ENCODE data around the gene SRMS. TPM values are rescaled to one million over a fixed set of nuclear protein-coding genes. Genes with fewer than 3 reads are reported as not detected.

Gene SRMS, protein sequence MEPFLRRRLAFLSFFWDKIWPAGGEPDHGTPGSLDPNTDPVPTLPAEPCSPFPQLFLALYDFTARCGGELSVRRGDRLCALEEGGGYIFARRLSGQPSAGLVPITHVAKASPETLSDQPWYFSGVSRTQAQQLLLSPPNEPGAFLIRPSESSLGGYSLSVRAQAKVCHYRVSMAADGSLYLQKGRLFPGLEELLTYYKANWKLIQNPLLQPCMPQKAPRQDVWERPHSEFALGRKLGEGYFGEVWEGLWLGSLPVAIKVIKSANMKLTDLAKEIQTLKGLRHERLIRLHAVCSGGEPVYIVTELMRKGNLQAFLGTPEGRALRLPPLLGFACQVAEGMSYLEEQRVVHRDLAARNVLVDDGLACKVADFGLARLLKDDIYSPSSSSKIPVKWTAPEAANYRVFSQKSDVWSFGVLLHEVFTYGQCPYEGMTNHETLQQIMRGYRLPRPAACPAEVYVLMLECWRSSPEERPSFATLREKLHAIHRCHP
- not detected for total RNA-seq
- long read RNA-seq = 0 reads

DNA sequence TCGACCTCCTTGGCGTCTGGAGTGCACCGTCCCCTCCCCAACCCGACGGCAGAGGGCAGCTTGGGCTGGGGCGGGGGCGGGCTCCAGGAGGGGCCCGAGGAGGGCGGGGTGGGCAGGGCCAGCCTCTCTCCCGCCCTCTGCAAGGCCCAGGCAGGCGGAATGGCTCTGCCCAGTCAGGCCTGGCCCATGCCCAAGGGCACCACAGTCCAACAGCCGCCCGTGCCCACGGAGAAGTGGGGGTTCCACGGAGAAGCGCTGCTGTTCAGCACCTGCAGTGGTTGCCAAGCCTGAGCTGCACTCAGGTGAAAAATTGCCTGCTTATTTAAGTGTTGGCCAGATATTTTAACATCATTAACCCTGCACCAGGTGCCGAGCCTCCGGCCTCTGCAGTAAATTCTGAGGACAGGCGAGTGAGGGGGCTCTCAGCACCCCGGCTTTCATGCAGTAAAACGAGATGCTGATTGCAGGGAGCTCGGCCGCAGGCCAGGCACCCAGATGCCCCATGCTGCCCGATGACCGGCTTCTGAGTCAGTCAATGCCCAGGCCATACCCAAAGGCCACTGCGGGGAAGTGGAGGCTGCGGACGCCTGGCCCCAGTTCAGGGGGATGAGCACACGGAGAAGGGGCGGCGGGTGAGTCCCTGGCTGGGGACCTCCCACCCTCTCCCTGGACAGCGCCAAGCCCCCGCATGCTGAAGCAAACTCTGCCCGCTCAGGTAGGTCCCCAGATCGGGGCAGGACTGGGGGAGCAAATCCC, at the start of gene SRMS:
SRMS (minus strand) TSS at position 25 of the 756 bp plus-strand sequence. CDS start 286 bp downstream, outside the sequence.
- DNase-seq (ENCODE audit: low spot score) = no peak
- intact Hi-C loops (cut with DNase I) = no loop called here

DNA sequence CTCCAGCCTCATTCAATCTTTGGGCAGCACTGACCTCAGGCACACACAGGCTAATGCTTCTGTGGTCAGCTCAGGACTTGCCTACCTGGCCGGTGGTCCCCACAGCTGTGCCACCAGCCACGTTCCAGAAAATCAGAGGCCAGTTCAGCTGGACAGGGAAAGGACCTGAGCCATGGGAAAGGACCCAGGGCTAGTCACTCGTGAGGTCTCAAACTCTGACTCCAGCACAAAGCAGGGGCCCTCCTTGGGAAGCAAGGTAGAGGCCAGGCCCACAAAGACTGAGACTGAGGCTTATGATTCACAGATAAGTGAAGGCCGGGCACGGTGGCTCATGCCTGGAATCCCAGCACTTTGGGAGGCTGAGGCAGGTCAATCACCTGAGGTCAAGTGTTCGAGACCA, 48.9 kb upstream of the SRMS start:
- intact Hi-C loops (cut with DNase I) = no loop called here
- DNase-seq (ENCODE audit: low spot score) = no peak

DNA sequence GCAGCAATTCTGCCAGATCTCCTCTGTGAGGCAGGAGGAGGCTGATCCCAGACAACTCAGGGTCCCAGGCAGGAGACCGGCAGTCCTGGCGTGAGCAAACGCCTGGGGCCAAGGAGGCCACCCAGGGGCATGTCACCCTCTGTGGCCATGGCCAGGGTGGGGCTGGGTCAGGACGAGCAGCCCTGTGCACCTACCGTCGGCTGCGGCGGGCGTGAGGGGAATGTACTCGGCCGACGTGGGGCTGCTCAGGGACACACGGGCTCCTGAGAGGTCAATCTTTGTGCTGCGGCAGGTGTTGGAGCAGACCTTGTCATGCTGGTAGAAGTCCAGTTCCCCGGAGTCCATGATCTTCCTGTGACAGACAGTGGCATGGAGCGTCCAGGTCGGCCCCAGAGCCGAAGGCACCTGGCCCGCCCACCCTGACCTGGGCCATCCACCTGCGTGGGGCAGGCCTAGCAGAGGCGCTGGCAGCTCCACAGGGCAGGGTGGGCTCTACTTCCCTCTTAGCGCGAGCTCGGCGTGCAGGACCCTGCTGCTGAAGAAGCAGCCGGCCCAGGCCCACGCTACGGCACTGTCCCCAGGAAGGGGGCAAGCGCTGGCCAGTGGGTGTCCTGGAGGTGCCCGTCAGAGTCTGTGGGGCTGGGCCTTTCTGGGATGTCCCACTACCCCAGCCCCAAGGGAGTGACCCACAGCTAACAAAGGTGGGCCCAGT, 48.0 kb upstream of the SRMS start:
- intact Hi-C loops (cut with DNase I) = no loop called here

DNA sequence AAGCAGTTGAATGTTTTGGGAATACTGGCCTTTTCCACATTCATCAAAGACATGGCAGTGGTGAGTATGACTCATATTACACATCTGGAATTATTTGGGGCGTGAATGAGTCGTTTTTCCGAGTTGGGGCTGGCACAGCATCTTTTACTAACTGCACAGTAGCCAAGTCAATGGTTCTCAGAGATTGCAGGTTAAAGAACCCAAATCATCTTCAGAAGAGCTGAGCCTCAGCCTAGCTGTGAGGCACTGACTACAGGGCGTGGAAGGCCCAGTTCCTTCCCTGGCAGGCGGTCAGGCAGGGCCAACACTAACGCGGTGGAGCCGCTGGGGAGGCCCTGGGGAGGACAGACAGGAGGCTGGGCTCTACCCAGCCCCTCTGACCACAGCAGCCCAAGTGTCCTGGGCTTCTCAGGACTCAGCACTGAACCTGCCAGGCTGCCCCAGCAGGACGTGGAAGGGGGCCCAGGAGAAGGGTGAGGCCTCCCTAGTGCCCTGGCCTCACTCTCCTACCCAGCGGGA, 46.6 kb upstream of the SRMS start:
- no peak for DNase-seq (ENCODE audit: low spot score)
- intact Hi-C loops (cut with DNase I) = no loop called here

More for the DNA sequence above, 48.0 kb upstream of the SRMS start:
- DNase-seq (ENCODE audit: low spot score) = no peak

DNA sequence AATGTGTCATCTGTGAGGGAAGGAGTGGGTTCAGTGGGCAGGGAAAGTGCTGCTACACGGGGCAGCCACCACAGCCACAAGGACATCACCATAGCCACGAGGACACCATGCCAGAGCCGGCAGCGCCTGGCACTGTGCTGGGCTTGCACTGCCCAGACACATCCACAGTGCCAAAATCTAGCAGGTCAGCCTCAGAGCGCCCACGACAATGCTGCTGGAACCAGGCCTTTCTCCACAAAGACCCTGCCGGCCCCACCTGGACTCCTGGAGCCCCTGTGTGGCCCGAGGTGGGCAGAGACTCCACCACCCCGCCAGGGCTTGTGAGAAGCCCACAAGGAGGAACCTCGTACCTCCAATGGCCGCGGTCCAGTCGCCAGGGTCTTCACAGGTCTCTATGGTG, 45.1 kb upstream of the SRMS start:
- intact Hi-C loops (cut with DNase I) = no loop called here
- no peak for DNase-seq (ENCODE audit: low spot score)

DNA sequence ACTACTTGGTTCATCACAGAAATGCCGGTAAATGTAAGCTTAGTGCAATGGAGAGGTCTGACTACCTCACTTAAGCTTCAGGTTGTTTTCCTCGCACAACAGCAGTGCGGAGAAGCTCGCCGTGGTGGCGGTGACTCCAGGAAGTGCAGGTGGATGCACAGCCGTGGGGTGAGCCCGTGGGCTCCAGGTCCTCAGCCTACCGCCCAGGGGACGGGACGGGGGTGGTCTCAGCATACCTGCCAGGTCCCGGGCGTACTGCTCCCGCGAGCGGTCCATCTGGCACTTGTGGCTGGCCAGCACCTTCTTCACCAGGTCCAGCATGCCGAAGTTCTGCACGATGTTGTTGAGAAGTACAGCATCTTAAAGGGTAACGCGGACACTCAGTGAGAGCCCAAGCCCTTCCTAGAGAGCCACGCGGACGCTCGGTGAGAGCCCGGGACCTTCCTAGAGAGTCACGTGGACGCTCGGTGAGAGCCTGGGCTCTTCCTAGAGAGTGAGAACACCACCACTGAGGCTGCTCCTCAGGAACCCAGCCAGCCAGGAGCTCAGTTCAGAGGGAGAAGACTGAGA, 44.3 kb upstream of the SRMS start:
- no peak for DNase-seq (ENCODE audit: low spot score)

DNA sequence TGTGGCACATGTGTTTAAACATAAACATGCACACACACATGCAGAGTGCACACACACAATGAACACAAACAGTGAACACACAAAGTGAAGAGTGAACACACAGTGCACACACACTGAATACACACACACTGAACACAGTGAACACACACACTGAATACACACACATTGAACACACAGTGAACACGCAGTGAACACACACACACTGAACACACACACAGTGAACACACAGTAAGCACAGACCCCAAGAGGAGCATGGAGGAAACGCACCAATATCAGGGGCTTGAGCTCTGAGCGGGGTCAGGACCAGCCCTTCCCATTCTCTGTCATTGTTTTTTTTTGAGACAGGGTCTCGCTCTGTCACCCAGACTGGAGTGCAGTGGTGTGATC, 43.6 kb upstream of the SRMS start:
- intact Hi-C loops (cut with DNase I) = no loop called here

More for the DNA sequence above, 44.3 kb upstream of the SRMS start:
- intact Hi-C loops (cut with DNase I) = no loop called here

DNA sequence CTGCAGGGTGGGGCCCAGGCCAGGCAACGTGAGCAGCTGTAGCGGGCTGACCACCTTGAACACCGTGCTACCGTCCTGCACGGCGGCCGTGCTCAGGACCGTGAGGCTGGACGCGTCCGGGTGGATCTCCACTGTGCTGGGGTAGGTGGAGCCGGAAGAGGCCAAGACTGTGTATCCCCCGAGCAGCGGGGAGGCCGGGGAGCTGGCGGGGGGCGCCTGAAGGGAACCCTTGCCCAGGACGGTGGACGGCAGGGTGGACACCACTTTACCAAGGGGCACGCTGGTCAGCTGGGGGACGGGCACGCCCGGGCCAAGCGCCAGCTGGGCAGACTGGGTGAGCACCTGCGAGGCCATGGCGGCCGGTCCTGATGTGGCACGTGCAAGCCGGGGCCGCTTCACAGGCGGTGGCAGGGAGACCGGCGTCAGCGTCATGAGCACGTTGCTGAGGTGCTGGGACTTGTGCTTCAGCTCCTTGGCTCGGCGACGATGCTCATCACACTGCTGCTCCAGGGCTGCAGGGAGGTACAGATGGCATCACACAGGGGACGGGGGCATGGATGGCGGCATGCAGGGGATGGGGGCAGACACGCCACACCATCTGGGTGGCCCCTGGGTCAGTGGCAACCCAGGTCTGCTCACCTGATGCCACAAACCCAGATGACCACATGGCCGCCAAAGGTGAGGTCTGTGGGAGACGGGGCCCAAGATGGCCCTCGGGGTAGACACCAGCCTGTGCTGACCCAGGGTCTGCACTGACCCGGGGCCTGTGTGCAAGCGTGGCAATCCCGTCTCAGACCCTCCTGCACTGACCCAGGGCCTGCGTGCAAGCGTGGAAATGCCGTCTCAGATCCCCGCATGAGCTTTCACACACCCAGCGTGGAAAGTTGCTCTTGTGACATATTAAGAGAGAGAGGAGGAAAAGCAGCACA, 42.9 kb upstream of the SRMS start:
- intact Hi-C loops (cut with DNase I) = no loop called here

More for the DNA sequence above, 43.6 kb upstream of the SRMS start:
- no peak for DNase-seq (ENCODE audit: low spot score)

DNA sequence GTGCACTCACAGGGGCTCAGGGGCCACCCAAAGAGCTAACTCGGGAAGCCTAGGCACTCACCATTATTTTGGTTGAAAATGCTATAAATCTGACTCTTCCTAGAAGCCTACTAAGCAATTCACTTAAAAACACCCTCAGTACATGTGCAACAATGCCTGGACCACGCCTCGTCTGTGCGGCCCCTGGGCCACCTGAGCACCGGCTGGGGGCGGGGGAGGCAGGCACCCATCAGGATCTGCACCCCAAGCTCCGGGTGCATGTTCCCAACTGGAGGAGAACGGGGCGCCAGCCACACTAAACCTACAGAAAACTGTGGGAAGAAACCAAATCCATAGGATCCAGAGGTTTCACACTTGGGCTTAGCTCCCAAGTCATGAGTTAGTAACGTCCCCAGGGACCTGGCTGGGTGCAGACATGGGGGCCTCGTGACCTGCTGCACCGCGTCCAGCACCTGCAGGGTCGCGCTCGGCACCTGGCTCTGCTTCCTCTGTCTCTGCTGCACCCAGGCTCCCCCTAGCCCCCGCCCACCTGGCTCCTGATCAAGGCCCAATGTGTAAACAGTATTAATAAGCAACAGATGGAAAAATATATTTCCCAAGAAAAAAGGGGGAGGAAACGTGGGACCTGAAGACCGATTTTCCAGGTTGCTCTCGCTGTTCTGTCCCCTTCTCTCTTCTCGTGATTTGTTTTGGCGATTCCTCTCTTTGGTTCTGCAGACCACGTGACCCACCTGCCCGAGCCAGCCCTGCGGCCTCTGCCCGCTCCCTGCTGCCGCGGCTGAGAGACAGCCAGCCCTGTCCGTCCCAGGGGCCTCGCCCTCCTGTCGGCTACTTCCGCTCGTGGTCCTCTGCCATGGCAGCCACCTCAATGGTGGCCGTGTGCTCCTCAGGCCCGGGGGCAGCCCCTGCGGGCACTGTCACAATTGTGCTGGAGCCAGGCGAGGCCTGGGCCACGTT, 42.0 kb upstream of the SRMS start:
- no peak for DNase-seq (ENCODE audit: low spot score)

More for the DNA sequence above, 42.9 kb upstream of the SRMS start:
- no peak for DNase-seq (ENCODE audit: low spot score)

DNA sequence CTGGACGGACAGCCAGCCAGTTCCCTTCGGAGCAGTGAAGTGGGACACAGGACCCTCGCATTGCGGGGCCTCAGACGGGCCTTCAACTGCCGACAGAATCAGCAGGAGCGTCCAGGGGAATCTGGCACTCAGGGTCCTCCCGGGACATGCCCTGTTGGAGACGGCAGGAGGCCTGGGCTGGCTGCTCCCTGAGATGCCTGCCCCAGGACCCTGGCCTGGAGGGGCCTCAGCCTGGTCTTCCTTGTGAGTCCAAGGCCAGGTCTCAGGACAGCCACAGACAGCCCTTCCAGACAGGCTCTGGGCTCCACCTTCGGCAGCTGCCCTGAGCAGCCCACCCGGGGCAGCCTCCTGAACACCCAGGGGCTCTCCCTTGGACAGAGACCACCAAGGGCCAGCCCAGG, 41.1 kb upstream of the SRMS start:
- intact Hi-C loops (cut with DNase I) = no loop called here
- no peak for DNase-seq (ENCODE audit: low spot score)

More for the DNA sequence above, 42.0 kb upstream of the SRMS start:
- intact Hi-C loops (cut with DNase I) = no loop called here

DNA sequence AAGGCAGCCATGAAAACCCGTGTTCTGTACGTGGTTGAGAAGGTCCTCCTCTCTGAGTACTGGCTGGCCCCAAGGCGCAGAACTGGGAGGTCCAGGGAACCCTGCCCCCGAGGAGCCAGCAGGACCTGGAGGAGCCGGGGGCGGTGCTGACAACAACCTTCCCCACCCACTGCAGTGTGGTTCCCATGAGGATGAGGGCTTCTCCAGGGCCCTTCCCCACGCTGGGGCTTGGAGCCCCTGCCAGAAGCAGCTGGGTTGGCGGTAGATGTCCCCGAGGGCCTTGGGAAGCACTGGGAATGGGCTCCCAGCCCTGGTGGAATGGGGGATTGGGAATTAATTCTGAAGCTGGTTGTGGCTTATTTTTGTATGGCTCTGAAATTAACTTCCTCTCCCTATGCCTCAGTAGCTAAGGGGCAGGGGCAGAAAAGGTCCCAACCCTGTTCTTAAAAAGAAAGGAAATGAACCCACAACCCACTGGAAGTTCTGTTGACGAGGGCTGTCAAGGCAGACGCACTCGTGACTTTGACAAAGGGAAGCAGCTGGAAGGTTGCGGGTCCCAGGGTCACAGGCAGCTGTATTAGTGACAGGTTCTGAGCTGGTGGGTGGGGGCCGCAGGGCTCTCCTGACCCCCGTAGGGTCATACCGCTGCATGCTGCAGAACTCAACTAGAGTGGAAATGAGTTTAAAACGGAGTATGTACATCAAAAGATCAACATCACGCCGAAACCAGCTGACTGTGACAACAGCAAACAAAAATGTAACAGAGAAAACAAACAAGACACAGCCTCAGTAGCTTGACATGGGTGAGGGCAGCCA, 40.4 kb upstream of the SRMS start:
- no peak for DNase-seq (ENCODE audit: low spot score)

DNA sequence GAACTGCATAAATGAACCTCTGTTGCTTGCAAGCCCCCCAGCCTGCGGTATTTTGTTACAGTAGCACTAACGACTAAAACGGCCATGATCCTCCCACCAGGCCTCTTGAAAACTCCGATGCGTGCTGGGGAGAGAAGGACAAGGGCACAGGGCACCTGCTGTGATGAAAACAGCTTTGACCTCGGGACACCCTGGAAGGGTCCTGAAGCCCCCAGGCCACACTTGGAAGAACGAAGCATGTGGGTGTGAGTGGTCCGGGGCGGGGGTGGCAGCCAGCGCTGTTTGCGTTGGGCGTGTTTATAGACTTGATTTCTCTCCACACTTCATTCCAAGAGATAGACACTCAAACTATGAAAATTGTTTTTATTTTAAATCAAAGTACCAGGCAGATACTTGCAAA, 39.7 kb upstream of the SRMS start:
- no peak for DNase-seq (ENCODE audit: low spot score)
- intact Hi-C loops (cut with DNase I) = no loop called here

More for the DNA sequence above, 40.4 kb upstream of the SRMS start:
- intact Hi-C loops (cut with DNase I) = no loop called here

DNA sequence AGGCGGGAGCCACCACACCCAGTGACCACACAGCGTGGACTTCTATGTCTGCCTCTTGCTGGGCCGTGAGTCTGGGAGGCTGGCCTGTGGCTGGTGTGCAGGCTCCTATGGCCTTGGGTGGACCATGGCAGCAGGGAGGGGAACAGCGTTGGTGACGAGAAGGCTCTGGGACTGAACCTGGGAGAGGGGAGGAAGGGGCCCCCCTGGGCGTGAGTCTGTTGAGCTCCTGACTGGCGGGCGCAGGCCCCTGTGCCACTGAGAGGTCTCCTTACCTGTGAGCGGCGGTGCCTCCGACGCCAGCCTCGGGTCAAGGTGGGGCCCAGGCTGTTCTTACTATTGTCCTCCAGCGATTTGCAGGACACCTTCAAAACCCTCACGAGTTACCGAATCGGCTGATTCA, 39.2 kb upstream of the SRMS start:
- intact Hi-C loops (cut with DNase I) = no loop called here
- DNase-seq (ENCODE audit: low spot score) = no peak

DNA sequence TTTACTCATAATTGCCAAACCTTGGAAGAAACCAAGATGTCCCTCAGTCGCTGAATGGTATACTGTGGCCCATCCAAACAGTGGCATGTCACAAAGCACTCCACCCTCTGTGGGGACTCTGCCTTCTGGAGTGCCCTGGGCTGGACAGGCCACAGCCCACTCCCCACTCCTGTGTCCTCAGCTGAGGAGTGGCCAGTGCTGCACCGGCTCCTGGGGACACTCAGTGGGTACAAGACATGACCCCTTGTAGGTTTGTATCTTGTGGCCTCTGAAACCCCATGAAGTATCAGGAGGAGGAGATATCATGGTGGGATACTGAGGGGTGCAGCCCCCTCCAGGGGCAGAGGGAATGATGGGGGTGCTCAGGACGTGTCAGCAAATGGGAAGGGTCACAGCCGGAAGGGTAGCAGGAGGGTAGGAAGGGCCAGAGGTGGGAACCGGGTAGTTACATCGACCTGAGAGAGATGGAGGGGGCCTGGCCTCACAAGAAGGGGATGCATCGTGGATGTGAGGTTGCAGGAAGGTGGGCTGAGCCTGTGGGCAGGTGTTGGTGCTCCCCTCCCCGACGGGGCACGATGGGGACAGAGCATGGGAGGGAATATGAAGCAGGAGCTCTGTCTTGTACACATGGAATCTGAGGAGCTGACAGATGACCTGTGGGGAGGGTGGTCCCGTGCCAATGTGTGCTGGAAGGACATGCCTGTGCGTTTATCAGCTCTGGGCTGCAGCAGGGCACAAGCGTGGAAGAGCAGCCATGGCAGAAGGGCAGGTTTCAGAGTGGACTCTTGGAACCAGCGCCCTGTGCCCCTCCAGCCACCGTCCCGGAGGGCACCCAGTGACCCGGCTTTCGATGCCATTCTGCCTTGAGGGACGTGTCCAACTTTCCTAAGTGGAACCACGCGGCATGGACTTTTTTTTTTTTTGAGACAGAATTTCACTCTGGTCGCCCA, 38.3 kb upstream of the SRMS start:
- intact Hi-C loops (cut with DNase I) = no loop called here
- no peak for DNase-seq (ENCODE audit: low spot score)

DNA sequence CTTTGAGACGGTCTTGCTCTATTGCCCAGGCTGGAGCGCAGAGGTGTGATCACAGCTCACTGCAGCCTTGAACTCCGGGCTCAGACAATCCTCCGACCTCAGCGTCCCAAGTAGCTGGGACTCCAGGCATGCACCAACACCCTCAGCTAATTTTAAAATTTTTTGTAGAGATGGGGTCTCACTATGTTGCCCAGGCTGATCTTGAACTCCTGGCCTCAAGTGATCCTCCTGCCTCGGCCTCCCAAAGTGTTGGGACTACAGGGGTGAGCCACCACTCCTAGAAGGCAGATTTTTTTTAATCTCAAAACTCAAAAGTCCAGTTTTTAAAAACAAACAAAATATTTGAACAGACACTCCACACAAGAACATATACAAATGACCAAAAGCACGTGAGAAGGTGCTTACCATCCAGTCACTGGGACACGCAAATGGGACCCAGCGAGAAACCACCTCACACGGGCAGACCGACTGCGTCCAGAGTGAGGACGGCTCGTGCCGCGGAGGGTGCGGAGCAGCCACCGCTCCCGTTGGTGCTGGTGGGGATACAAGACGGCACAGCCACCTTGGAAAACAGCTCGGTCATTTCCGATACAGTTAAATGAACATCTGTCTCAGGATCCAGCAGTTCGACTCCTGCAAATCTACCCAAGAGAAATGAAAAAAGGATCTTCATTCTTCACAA, 35.0 kb upstream of the SRMS start:
- DNase-seq (ENCODE audit: low spot score) = no peak
- intact Hi-C loops (cut with DNase I) = no loop called here
